SJSA1 (cell line): ENCODE data around the gene GMIP. TPM values are rescaled to one million over a fixed set of nuclear protein-coding genes. Genes with fewer than 3 reads are reported as not detected.

Experiments
- total RNA-seq: library from RNA; depleted of rRNA; stranded (reverse); fragments of >200 nt; shearing (Covaris generic); gene quantifications from 2 replicates; pipeline ENCODE4 v1.2.3, GENCODE V29; 2014; rRNA removed

The GMIP gene
- total RNA-seq, 1 experiment from 2014 or later: 2.9 TPM

Other genes with a start within 250 kb of the GMIP start
- 41.5 and 45.9 TPM in 2 replicates for gene GATAD2A, start 238.0 kb downstream of the GMIP start, total RNA-seq
- gene TSSK6, start 128.1 kb downstream of the GMIP start, total RNA-seq: 0.69 and 0.74 TPM in 2 replicates
- 118 and 130 TPM in 2 replicates for gene NDUFA13, start 127.4 kb downstream of the GMIP start, total RNA-seq
- gene YJEFN3, start 114.7 kb downstream of the GMIP start, total RNA-seq: 1.6 and 1.8 TPM in 2 replicates
- gene CILP2, start 105.4 kb downstream of the GMIP start, total RNA-seq: 0.03 TPM in 1 of 2 replicates, not detected in the other
- gene PBX4, start 25.0 kb downstream of the GMIP start, total RNA-seq: 0.09 and 2.0 TPM in 2 replicates
- gene LPAR2, start 15.4 kb downstream of the GMIP start, total RNA-seq: 0.24 TPM in 1 of 2 replicates, not detected in the other
- gene ATP13A1, start 20.0 kb upstream of the GMIP start, total RNA-seq: 138 and 147 TPM in 2 replicates
- 4.2 and 11.2 TPM in 2 replicates for gene ZNF101, start 25.2 kb upstream of the GMIP start, total RNA-seq
- 1.2 and 2.6 TPM in 2 replicates for gene ZNF14, start 89.5 kb upstream of the GMIP start, total RNA-seq
- 5.8 and 44.6 TPM in 2 replicates for gene ZNF506, start 178.1 kb upstream of the GMIP start, total RNA-seq
- 1.6 and 3.0 TPM in 2 replicates for gene ZNF253, start 222.2 kb upstream of the GMIP start, total RNA-seq